Keratinocyte (primary cell): Measurements from ENCODE around the gene CSNK1A1. TPM values are rescaled to one million over a fixed set of nuclear protein-coding genes. Genes with fewer than 3 reads are reported as not detected.

ENCODE experiments used
- DNase-seq: peaks from one replicate; pipeline ENCODE4 v3.0.0-alpha.2; 2011; ENCODE audit warnings: low read depth, missing footprints, low spot score
- FAIRE-seq: peaks from 2 replicates; lab custom pipeline; 2011; peaks lifted over from hg19 to GRCh38; lab: Jason Lieb, UNC
- H2AFZ ChIP-seq: 2 replicates; pipeline ENCODE4 v1.6.0; 2012; ENCODE audit warnings: low read length, control low read depth, inconsistent platforms; ENCODE audit not compliant: control insufficient read depth
- H3K27ac ChIP-seq: 2 replicates; pipeline ENCODE4 v1.5.1; 2011; ENCODE audit warnings: low read length; ENCODE audit not compliant: control insufficient read depth, insufficient read depth
- H3K27me3 ChIP-seq: 3 replicates; pipeline ENCODE4 v1.6.0; 2011; ENCODE audit warnings: low read length; ENCODE audit not compliant: control insufficient read depth, insufficient read depth; ENCODE audit errors: extremely low read depth
- H3K36me3 ChIP-seq, 2 experiments: 2 replicates in 1 of 2; 3 replicates in 1 of 2; pipeline ENCODE4 v1.5.1; 2011; ENCODE audit warnings: low read length in 2 of 2, mild to moderate bottlenecking in 1 of 2; ENCODE audit not compliant: control insufficient read depth in 2 of 2, insufficient read depth in 2 of 2; ENCODE audit errors: extremely low read depth in 1 of 2
- H3K4me1 ChIP-seq: 3 replicates; pipeline ENCODE4 v1.5.1; 2011; ENCODE audit warnings: low read length; ENCODE audit not compliant: control insufficient read depth, insufficient read depth; ENCODE audit errors: extremely low read depth
- H3K4me2 ChIP-seq: 3 replicates; pipeline ENCODE4 v1.6.0; 2011; ENCODE audit warnings: low read depth, low read length; ENCODE audit not compliant: control insufficient read depth, insufficient read depth; ENCODE audit errors: extremely low read depth
- H3K4me3 ChIP-seq, 3 experiments: fragments of 200-600 bp in 1 of 3; sonication (generic) in 1 of 3; 2 replicates in 2 of 3; 3 replicates in 1 of 3; pipeline ENCODE4 v1.5.1; 2011 to 2016; ENCODE audit warnings: low read length in 3 of 3, mild to moderate bottlenecking in 3 of 3, control low read depth in 2 of 3, inconsistent platforms in 1 of 3, low read depth in 1 of 3, mixed read lengths in 1 of 3, mixed run types in 1 of 3, moderate library complexity in 1 of 3; ENCODE audit not compliant: control insufficient read depth in 2 of 3, insufficient read depth in 2 of 3; ENCODE audit errors: extremely low read depth in 1 of 3
- H3K79me2 ChIP-seq: 2 replicates; pipeline ENCODE4 v1.6.0; 2012; ENCODE audit warnings: low read length; ENCODE audit not compliant: control insufficient read depth, insufficient read depth
- H3K9ac ChIP-seq: 3 replicates; pipeline ENCODE4 v1.6.0; 2011; ENCODE audit warnings: low read length; ENCODE audit not compliant: control insufficient read depth, insufficient read depth; ENCODE audit errors: extremely low read depth
- H3K9me1 ChIP-seq: 3 replicates; pipeline ENCODE4 v1.6.0; 2011; ENCODE audit warnings: low read length; ENCODE audit not compliant: control insufficient read depth, insufficient read depth; ENCODE audit errors: extremely low read depth
- H3K9me3 ChIP-seq: 2 replicates; pipeline ENCODE4 v1.5.1; 2012; ENCODE audit warnings: low read depth, low read length; ENCODE audit not compliant: control insufficient read depth
- H4K20me1 ChIP-seq: 3 replicates; pipeline ENCODE4 v1.6.0; 2011; ENCODE audit warnings: low read length; ENCODE audit not compliant: control insufficient read depth, insufficient read depth; ENCODE audit errors: extremely low read depth
- EZH2 ChIP-seq: IDR thresholded peaks from one replicate; pipeline ENCODE4 v1.6.1; 2012; ENCODE audit warnings: inconsistent platforms, mild to moderate bottlenecking, low read length, moderate library complexity
- dilution Hi-C: fragments of 300-500 bp; cut with MboI; formaldehyde crosslinking; loops from one replicate; pipeline ENCODE4 v1.7.0; 2020; ENCODE audit warnings: low sequenced_read_pairs; ENCODE audit not compliant: extremely low pct_ligation_motif_present
- polyA plus RNA-seq, 5 experiments: library from polyadenylated mRNA; depleted of rRNA in 3 of 5; stranded (reverse) in 3 of 5; stranded (forward) in 1 of 5; unstranded in 1 of 5; fragments of >200 nt; gene quantifications; 1 replicate in 1 of 5; 2 replicates in 3 of 5; 3 replicates in 1 of 5; pipeline versions ENCODE4 v1.2.1 to v1.2.3, GENCODE V29; 2011 to 2012; ENCODE audit warnings: missing spikeins in 2 of 5, low read depth in 1 of 5, low replicate concordance in 1 of 5
- TF ChIP-seq, protein P1 (sequence below), 3 experiments: IDR thresholded peaks in 1 of 3; conservative IDR thresholded peaks in 1 of 3; optimal IDR thresholded peaks in 1 of 3; 2 replicates in 2 of 3; 3 replicates in 1 of 3; pipeline versions ENCODE3 to v1.5.1; 2011; ENCODE audit warnings: low read length in 3 of 3, mild to moderate bottlenecking in 3 of 3, moderate library complexity in 2 of 3, control low read depth in 1 of 3, inconsistent platforms in 1 of 3; ENCODE audit not compliant: insufficient read depth in 2 of 3; ENCODE audit errors: extremely low read depth in 1 of 3

The CSNK1A1 gene
- polyA plus RNA-seq, 1 donor (not counting 4 experiments of a cell fraction or from before 2014, with no cell fraction given) = 289 TPM

DNA sequence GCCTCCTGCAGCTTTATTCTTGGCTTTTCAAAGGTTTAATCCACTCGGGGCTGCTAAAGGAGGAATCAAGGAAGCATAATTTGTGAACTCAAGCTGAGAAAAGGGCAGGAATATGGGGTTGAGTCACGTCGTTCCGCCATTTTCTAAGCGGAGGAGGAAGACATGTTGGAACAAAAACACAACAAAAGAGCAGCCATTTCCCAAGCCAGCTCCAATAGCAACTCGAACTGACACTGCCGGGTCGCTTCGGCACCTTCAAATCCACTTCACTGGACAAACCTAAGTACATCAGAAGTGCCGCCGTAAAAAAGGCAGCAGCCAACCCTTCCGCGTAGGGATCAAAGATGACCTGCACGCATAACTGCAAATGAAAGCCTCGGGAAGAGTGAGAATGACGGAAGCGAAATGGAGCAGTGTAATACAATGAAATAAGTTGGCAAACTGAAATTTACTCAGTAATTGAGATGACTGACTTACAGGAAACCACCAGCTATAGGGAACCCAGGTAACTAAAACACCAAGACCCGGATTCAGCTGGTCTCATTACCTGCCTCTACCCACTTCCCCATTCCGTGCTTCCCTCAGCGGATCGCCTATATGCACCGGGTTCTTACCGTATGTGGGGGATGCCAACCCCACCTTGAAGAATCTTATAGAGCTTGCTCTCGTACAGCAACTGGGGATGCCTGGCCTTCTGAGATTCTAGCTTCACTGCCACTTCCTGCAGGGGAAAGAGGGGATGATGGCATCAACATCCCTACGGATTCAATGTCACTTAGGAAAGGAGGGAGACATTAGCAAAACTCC is 1.6 kb downstream of the CSNK1A1 start:
- Histone ChIP-seq H3K9me3 (no peaks in the 10 kb centered on the region), H2AFZ (no peak overlapping the region), H3K27me3 (no peaks in the 10 kb centered on the region), H3K36me3 (peaks cover 11 to 45% of the 10 kb centered on the region in 2 experiments), H3K79me2 (peaks cover 69% of the 10 kb centered on the region), H3K27ac (peak overlapping the region; percentile 98), H3K4me2 (peak overlapping the region; percentile 98), H3K4me1 (peaks cover 39% of the 10 kb centered on the region), H3K4me3 (peak overlapping the region; percentile 77 to 100 (median 93)), H3K9me1 (no peaks in the 10 kb centered on the region), H3K9ac (peak overlapping the region; percentile 100), H4K20me1 (peaks cover 5% of the 10 kb centered on the region)
- no peak for TF ChIP-seq EZH2
- TF ChIP-seq, protein P1, sequence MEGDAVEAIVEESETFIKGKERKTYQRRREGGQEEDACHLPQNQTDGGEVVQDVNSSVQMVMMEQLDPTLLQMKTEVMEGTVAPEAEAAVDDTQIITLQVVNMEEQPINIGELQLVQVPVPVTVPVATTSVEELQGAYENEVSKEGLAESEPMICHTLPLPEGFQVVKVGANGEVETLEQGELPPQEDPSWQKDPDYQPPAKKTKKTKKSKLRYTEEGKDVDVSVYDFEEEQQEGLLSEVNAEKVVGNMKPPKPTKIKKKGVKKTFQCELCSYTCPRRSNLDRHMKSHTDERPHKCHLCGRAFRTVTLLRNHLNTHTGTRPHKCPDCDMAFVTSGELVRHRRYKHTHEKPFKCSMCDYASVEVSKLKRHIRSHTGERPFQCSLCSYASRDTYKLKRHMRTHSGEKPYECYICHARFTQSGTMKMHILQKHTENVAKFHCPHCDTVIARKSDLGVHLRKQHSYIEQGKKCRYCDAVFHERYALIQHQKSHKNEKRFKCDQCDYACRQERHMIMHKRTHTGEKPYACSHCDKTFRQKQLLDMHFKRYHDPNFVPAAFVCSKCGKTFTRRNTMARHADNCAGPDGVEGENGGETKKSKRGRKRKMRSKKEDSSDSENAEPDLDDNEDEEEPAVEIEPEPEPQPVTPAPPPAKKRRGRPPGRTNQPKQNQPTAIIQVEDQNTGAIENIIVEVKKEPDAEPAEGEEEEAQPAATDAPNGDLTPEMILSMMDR (optimal IDR thresholded peaks at IDR 0.05 in 1 of 3, IDR thresholded peaks at IDR 0.05 in 1 of 3, conservative IDR thresholded peaks at IDR 0.05 in 1 of 3; ENCODE audit: extremely low read depth in 1 of 3, insufficient read depth in 2 of 3, low read length in 3 of 3) = no peak
- FAIRE-seq (no peak), DNase-seq (no peak)
- dilution Hi-C loops = no loop called here

DNA sequence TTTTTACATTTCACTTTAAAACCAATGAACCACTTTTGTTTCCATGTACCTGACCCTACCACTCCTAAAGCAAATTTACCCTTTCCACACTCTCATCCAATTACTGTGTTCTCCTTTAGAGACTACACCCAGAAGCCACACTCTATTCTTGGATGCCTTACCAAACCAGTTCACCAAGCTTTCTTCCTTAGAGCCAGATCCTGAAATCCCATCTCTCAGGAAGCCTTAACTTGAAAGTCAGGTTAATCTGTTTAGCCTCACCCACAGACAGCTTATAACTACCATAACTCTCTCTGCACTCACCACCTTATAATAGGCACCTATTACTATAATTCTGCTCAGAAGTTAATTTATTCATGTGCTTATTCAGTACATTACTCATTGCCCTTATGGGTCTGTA is 4.3 kb downstream of the CSNK1A1 start:
- H2AFZ ChIP-seq = no peak overlapping the region
- H4K20me1 ChIP-seq = peaks cover 5% of the 10 kb centered on the region
- peak overlapping the region; percentile 45 for H3K9ac ChIP-seq
- no peaks in the 10 kb centered on the region for H3K9me3 ChIP-seq
- FAIRE-seq (peak; percentile 20), DNase-seq (no peak)
- H3K36me3 ChIP-seq = peaks cover 17 to 51% of the 10 kb centered on the region in 2 experiments
- peaks cover 93% of the 10 kb centered on the region for H3K79me2 ChIP-seq
- peak overlapping the region in 2 of 3 experiments; percentile 52 to 56 for H3K4me3 ChIP-seq
- H3K27me3 ChIP-seq = no peaks in the 10 kb centered on the region
- peak overlapping the region; percentile 54 for H3K27ac ChIP-seq
- peaks cover 28% of the 10 kb centered on the region for H3K4me1 ChIP-seq
- H3K9me1 ChIP-seq = no peaks in the 10 kb centered on the region
- dilution Hi-C loops = no loop called here
- H3K4me2 ChIP-seq = peak overlapping the region; percentile 98
- TF ChIP-seq EZH2 = no peak
- TF ChIP-seq, protein P1 (optimal IDR thresholded peaks at IDR 0.05 in 1 of 3, IDR thresholded peaks at IDR 0.05 in 1 of 3, conservative IDR thresholded peaks at IDR 0.05 in 1 of 3; ENCODE audit: extremely low read depth in 1 of 3, insufficient read depth in 2 of 3, low read length in 3 of 3) = no peak
